H1 (cell line): ENCODE measurements around the gene SMYD3. TPM values are rescaled to one million over a fixed set of nuclear protein-coding genes. Genes with fewer than 3 reads are reported as not detected.

ENCODE experiments used
- CTCF ChIA-PET: fragments of 300-600 bp; sonication (Branson Sonifier 250); formaldehyde crosslinking; loops from one replicate; lab custom pipeline; 2021; ENCODE audit not compliant: partially characterized antibody; lab: Charles Lee
- POLR2A ChIA-PET: fragments of 300-600 bp; sonication (Branson Sonifier 250); formaldehyde crosslinking; loops from one replicate; lab custom pipeline; 2021; ENCODE audit warnings: inconsistent platforms; ENCODE audit not compliant: partially characterized antibody; lab: Charles Lee
- DNase-seq, 2 experiments: peaks; one replicate each; pipeline versions ENCODE4 v3.0.0 to v3.0.0-alpha.2; 2010 to 2022; ENCODE audit warnings: low spot score in 2 of 2, low read depth in 1 of 2, mixed read lengths in 1 of 2
- FAIRE-seq: peaks from 2 replicates; lab custom pipeline; 2011; peaks lifted over from hg19 to GRCh38; lab: Jason Lieb, UNC
- H2AFZ ChIP-seq: 2 replicates; pipeline ENCODE4 v1.8.1; 2012; ENCODE audit warnings: low read length, inconsistent platforms
- H2AK5ac ChIP-seq: 2 replicates; pipeline ENCODE4 v1.6.1; 2013; ENCODE audit warnings: low read depth, low read length
- H2BK120ac ChIP-seq: replicated peaks from 2 replicates; pipeline ENCODE3; 2013; ENCODE audit warnings: low read depth, low read length, inconsistent platforms
- H2BK12ac ChIP-seq: 2 replicates; pipeline ENCODE4 v1.6.1; 2013; ENCODE audit warnings: low read depth, low read length
- H2BK15ac ChIP-seq: 2 replicates; pipeline ENCODE4 v1.6.1; 2013; ENCODE audit warnings: low read length
- H2BK20ac ChIP-seq: 2 replicates; pipeline ENCODE4 v1.6.1; 2013; ENCODE audit warnings: low read length
- H2BK5ac ChIP-seq: 2 replicates; pipeline ENCODE4 v1.6.1; 2013; ENCODE audit warnings: low read depth, low read length
- H3K14ac ChIP-seq: 2 replicates; pipeline ENCODE4 v1.6.1; 2013; ENCODE audit warnings: inconsistent platforms; ENCODE audit not compliant: insufficient read length
- H3K18ac ChIP-seq: 2 replicates; pipeline ENCODE4 v1.6.1; 2013; ENCODE audit warnings: low read length; ENCODE audit errors: extremely low read depth
- H3K23ac ChIP-seq: 2 replicates; pipeline ENCODE4 v1.6.1; 2013; ENCODE audit warnings: inconsistent platforms; ENCODE audit not compliant: insufficient read length
- H3K23me2 ChIP-seq: 2 replicates; pipeline ENCODE4 v1.6.1; 2013; ENCODE audit warnings: low read depth, low read length
- H3K27ac ChIP-seq: 2 replicates; pipeline ENCODE4 v1.6.1; 2011; ENCODE audit warnings: low read depth, low read length, inconsistent platforms
- H3K27me3 ChIP-seq, 4 experiments: replicated peaks in 1 of 4; 1 replicate in 1 of 4; 2 replicates in 3 of 4; pipeline versions ENCODE4 v1.6.1 to v1.8.1; 2011 to 2013; ENCODE audit warnings: low read length in 3 of 4, mild to moderate bottlenecking in 3 of 4, inconsistent platforms in 2 of 4, mixed read lengths in 2 of 4, moderate library complexity in 1 of 4; ENCODE audit not compliant: control insufficient read depth in 3 of 4, insufficient read depth in 3 of 4; ENCODE audit errors: extremely low read depth in 1 of 4
- H3K36me3 ChIP-seq, 4 experiments: 2 replicates each; pipeline versions ENCODE4 v1.6.1 to v1.8.1; 2011 to 2013; ENCODE audit warnings: mild to moderate bottlenecking in 4 of 4, low read length in 3 of 4, moderate library complexity in 2 of 4, control low read depth in 1 of 4, inconsistent platforms in 1 of 4; ENCODE audit not compliant: insufficient read depth in 4 of 4, control insufficient read depth in 2 of 4
- H3K4ac ChIP-seq: replicated peaks from 2 replicates; pipeline ENCODE3; 2013; ENCODE audit warnings: low read length, low read depth, mixed read lengths, inconsistent platforms; ENCODE audit not compliant: insufficient read length
- H3K4me1 ChIP-seq, 4 experiments: replicated peaks in 1 of 4; 1 replicate in 1 of 4; 2 replicates in 3 of 4; pipeline versions ENCODE4 v1.6.1 to v1.8.1; 2011 to 2013; ENCODE audit warnings: low read length in 3 of 4, inconsistent platforms in 2 of 4, mixed read lengths in 1 of 4; ENCODE audit not compliant: insufficient read depth in 4 of 4, control insufficient read depth in 3 of 4
- H3K4me2 ChIP-seq, 2 experiments: 2 replicates each; pipeline versions ENCODE4 v1.6.1 to v1.8.1; 2011 to 2013; ENCODE audit warnings: low read depth in 2 of 2, low read length in 2 of 2, control low read depth in 1 of 2, inconsistent platforms in 1 of 2, mild to moderate bottlenecking in 1 of 2; ENCODE audit not compliant: insufficient read depth in 1 of 2
- H3K4me3 ChIP-seq, 4 experiments: fragments of 200-600, 300-600 bp in 1 of 4; sonication (generic), shearing (Covaris generic), sonication (Bioruptor Twin) in 1 of 4; 2 replicates each; pipeline versions ENCODE4 v1.5.1 to v1.8.1; 2011 to 2016; ENCODE audit warnings: low read length in 4 of 4, low read depth in 3 of 4, control low read depth in 2 of 4, inconsistent platforms in 2 of 4, mild to moderate bottlenecking in 2 of 4, mixed read lengths in 1 of 4, moderate library complexity in 1 of 4; ENCODE audit not compliant: insufficient read depth in 2 of 4; ENCODE audit errors: extremely low read depth in 1 of 4
- H3K56ac ChIP-seq: replicated peaks from 2 replicates; pipeline ENCODE3; 2013; ENCODE audit warnings: low read depth, mild to moderate bottlenecking, mixed read lengths, low read length, inconsistent platforms; ENCODE audit not compliant: insufficient read length
- H3K79me1 ChIP-seq: 2 replicates; pipeline ENCODE4 v1.6.1; 2013; ENCODE audit warnings: low read depth, low read length, control low read depth
- H3K79me2 ChIP-seq, 2 experiments: 2 replicates each; pipeline versions ENCODE4 v1.6.1 to v1.8.1; 2012 to 2013; ENCODE audit warnings: low read length in 2 of 2, mild to moderate bottlenecking in 2 of 2, inconsistent platforms in 1 of 2; ENCODE audit not compliant: insufficient read depth in 2 of 2, control insufficient read depth in 1 of 2
- H3K9ac ChIP-seq, 4 experiments: replicated peaks in 1 of 4; 1 replicate in 1 of 4; 2 replicates in 3 of 4; pipeline versions ENCODE4 v1.6.1 to v1.8.1; 2011 to 2013; ENCODE audit warnings: low read depth in 3 of 4, low read length in 3 of 4, control low read depth in 2 of 4, mild to moderate bottlenecking in 2 of 4, moderate library complexity in 2 of 4, inconsistent platforms in 1 of 4; ENCODE audit errors: extremely low read depth in 1 of 4
- H3K9me3 ChIP-seq, 2 experiments: 2 replicates each; pipeline versions ENCODE4 v1.6.1 to v1.8.1; 2012 to 2013; ENCODE audit warnings: mild to moderate bottlenecking in 2 of 2, moderate library complexity in 2 of 2, control low read depth in 1 of 2, inconsistent platforms in 1 of 2, low read depth in 1 of 2, low read length in 1 of 2, mixed read lengths in 1 of 2; ENCODE audit not compliant: insufficient read depth in 2 of 2
- H4K20me1 ChIP-seq, 2 experiments: replicated peaks in 1 of 2; 2 replicates each; pipeline versions ENCODE3 to v1.8.1; 2011 to 2013; ENCODE audit warnings: inconsistent platforms in 2 of 2, low read length in 2 of 2, mild to moderate bottlenecking in 1 of 2; ENCODE audit not compliant: insufficient read depth in 2 of 2, control insufficient read depth in 1 of 2
- H4K5ac ChIP-seq: 2 replicates; pipeline ENCODE4 v1.6.1; 2013; ENCODE audit warnings: low read length, low read depth, mixed read lengths, inconsistent platforms; ENCODE audit not compliant: insufficient read length
- H4K8ac ChIP-seq: 2 replicates; pipeline ENCODE4 v1.8.0; 2013; ENCODE audit warnings: mild to moderate bottlenecking, moderate library complexity, low read length, inconsistent platforms; ENCODE audit not compliant: insufficient read depth; ENCODE audit errors: extremely low read depth
- H4K91ac ChIP-seq: replicated peaks from 2 replicates; pipeline ENCODE3; 2013; ENCODE audit warnings: low read length, mixed read lengths, inconsistent platforms; ENCODE audit not compliant: insufficient read length
- KDM4A ChIP-seq: IDR thresholded peaks from one replicate; pipeline ENCODE4 v1.7.1; 2012; ENCODE audit warnings: low read depth, mild to moderate bottlenecking, moderate library complexity, low read length, inconsistent platforms; ENCODE audit not compliant: severe bottlenecking
- WGBS, 2 experiments: shearing (Covaris generic) in 1 of 2; methylation state at CpG; one replicate each; pipeline versions ENCODE4 v1.1.6 to v1.1.7; 2013 to 2015; ENCODE audit warnings: low lambda C conversion rate in 2 of 2, mixed read lengths in 2 of 2, inconsistent platforms in 1 of 2, low coverage in 1 of 2, missing lambda C conversion rate in 1 of 2; ENCODE audit not compliant: insufficient replicate concordance in 2 of 2, insufficient coverage in 1 of 2, insufficient read length in 1 of 2; ENCODE audit errors: extremely low coverage in 1 of 2, missing lambda C conversion rate in 1 of 2; 5-methylcytosine and 5-hydroxymethylcytosine counted together
- polyA plus RNA-seq, 7 experiments: library from polyadenylated mRNA; depleted of rRNA in 3 of 7; stranded (reverse) in 5 of 7; unstranded in 2 of 7; fragments of >200 nt in 5 of 7; fragments of 200-250 nt in 2 of 7; gene quantifications; 1 replicate in 5 of 7; 2 replicates in 1 of 7; 4 replicates in 1 of 7; pipeline versions ENCODE4 v1.2.1 to v1.2.3, GENCODE V29; 2011 to 2013; ENCODE audit warnings: missing spikeins in 2 of 7, mixed read lengths in 2 of 7
- total RNA-seq: library from RNA; stranded (reverse); fragmentation: NEBNext Ultra II Directional; extraction: Animal tissue kit (Norgen Biotek cat#: 25700); gene quantifications from 2 replicates; pipeline ENCODE4 v1.2.1, GENCODE V29; 2021

The SMYD3 gene
- total and polyA plus RNA-seq, 2 of the 8 experiments (the other 6 are each of a cell fraction or from before 2014, with no cell fraction given), result 17.3 to 25.4 TPM

DNA sequence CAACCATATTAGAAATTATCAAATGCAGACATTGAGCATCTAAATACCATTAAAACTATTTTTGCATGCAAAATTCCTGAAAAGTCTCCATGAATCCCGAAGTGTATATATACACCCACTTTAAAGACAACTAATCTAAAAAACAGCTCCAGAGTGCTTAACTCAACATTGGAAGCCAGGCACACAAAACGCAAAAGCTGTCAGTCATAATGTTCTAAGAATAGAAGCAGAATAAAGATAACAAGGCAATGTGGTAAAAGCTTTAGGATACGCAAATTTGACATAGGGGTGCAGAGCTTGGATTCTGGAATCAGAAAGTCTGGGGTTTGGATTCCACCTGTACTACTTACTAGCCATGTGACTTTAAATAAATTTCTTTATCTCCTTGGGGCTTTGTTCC is 62.5 kb downstream of the SMYD3 start:
- POLR2A ChIA-PET, result no interaction called here
- peaks cover 0 to 1% (median 0%) of the 10 kb centered on the region in 4 experiments; a peak in 1 of 7 replicates for H3K27me3 ChIP-seq
- no peak overlapping the region for H3K27ac ChIP-seq
- no peaks in the 10 kb centered on the region for H3K79me1 ChIP-seq
- DNase-seq, result no peak
- no peak overlapping the region for H2BK20ac ChIP-seq
- H3K79me2 ChIP-seq, result no peaks in the 10 kb centered on the region
- H2AFZ ChIP-seq, result no peak overlapping the region
- 91% methylated on average over 3 of the region's 3 CpGs; no CpG with 5 or more reads in 1 of the 2 experiments for WGBS, 2 experiments
- no peak overlapping the region for H3K23ac ChIP-seq
- no peaks in the 10 kb centered on the region for H4K20me1 ChIP-seq
- no peaks in the 10 kb centered on the region for H3K23me2 ChIP-seq
- no peak overlapping the region for H3K9ac ChIP-seq
- no peak overlapping the region for H3K56ac ChIP-seq
- H3K36me3 ChIP-seq, result no peaks in the 10 kb centered on the region
- H2BK5ac ChIP-seq, result no peak overlapping the region
- no peak overlapping the region for H3K4ac ChIP-seq
- no peak overlapping the region for H2BK12ac ChIP-seq
- no peak for TF ChIP-seq KDM4A
- H3K18ac ChIP-seq, result no peak overlapping the region
- CTCF ChIA-PET, result interaction anchor here (1.3 kb wide), 1 partner anchor 14 kb away, joined by 3 read pairs; no protein-coding TSS in a partner anchor
- no peak overlapping the region for H3K4me3 ChIP-seq
- no peak overlapping the region for H2BK120ac ChIP-seq
- no peak overlapping the region for H3K14ac ChIP-seq
- no peak overlapping the region for H4K91ac ChIP-seq
- H3K4me2 ChIP-seq, result no peak overlapping the region
- no peaks in the 10 kb centered on the region for H3K9me3 ChIP-seq
- no peak for FAIRE-seq
- H3K4me1 ChIP-seq, result no peaks in the 10 kb centered on the region
- no peak overlapping the region for H4K5ac ChIP-seq
- no peak overlapping the region for H4K8ac ChIP-seq
- no peak overlapping the region for H2BK15ac ChIP-seq
- H2AK5ac ChIP-seq, result no peak overlapping the region
